ENCODE measurements around the gene ZNF512B.
A peak's percentile ranks its signal among the peaks of the same experiment; 100 is the strongest.
"Not testable (repeated sequence)": the region's sequence is repeated elsewhere in the genome, so short reads cannot be mapped to it uniquely, and the experiment has no call there.

ZNF512B gene

DNA sequence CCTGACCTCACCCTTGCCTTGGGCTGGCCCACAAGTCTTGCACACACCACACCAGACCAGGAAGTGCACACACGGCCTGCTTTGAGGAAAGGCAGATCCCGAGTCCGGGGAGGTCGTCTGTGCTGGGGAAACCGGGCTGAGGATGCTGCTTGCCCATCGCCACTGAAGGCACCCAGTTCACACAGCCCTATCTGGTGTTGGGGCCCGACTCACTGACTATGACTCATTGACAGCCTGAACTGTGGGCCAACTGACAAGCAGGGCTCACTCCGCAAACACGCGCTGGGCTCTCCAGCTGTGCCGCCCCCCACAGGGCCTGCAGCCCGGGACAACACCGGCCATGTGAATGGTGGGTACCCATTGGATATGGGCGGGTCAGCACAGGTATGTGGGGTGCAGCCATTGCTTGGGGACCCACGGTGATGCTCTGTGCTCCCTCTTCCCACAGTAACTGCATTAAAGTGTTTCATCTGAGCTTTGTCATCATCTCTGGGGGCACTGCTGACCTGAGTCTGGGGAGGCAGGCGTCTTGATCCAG, 8.1 kb upstream of the ZNF512B start:
- DNase-seq (ENCODE audit: low read depth in 2 of 2): peak; percentile 57 to 72

GRCh38 chr20:63976980-63977738, 7.4 kb upstream of the ZNF512B start:
- DNase-seq (ENCODE audit: low read depth in 2 of 2): no peak

- not testable (repeated sequence) for DNase-seq (ENCODE audit: low read depth in 2 of 2)
These were observed 6.8 kb upstream of the ZNF512B start for GRCh38 chr20:63976511-63976910.

DNA sequence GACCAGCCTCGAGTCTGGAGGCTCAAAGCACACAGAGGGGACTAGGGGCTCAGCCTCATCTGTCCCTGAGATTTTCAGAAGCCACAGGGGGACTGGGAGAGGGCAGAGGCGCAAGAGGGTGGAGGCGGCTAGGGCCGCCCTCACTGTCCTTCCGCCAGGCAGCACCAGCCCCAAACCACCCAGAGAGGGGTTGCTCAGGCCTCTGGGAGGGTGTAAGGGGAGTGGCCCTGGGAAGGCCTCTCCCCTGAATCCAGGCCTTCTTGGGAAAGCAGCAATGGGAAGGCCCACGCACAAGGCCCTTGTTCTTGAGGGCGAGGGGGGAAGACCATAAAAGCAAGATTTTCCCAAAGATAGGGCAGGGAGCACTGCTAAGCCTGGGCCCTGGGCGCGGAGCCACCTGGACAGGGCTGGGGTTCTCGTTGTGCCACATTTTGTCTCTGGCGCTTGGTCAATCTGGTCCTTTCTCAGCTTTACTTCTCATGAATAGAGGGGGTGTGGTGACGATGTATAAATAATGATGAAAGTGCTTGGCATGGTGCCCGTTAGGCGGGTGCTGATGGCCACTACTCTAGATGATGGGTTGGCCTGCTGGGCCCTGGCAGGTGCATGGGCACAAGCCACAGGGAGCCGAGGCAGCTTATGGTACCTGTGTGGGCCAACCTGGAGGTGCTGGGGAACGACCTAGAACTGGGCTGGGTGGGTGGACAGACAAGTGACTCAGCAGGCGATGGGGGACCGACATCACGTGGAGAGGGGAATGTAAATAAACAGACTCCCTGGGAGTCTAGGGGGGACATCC, 4.9 kb upstream of the ZNF512B start:
- DNase-seq (ENCODE audit: low read depth in 2 of 2): no peak

- DNase-seq (ENCODE audit: low read depth in 2 of 2): peak; percentile 53 to 62
These were observed 4.1 kb upstream of the ZNF512B start for GRCh38 chr20:63973636-63974401.

- no peak for DNase-seq (ENCODE audit: low read depth in 2 of 2)
These were observed 3.4 kb upstream of the ZNF512B start for GRCh38 chr20:63973160-63973479.

DNA sequence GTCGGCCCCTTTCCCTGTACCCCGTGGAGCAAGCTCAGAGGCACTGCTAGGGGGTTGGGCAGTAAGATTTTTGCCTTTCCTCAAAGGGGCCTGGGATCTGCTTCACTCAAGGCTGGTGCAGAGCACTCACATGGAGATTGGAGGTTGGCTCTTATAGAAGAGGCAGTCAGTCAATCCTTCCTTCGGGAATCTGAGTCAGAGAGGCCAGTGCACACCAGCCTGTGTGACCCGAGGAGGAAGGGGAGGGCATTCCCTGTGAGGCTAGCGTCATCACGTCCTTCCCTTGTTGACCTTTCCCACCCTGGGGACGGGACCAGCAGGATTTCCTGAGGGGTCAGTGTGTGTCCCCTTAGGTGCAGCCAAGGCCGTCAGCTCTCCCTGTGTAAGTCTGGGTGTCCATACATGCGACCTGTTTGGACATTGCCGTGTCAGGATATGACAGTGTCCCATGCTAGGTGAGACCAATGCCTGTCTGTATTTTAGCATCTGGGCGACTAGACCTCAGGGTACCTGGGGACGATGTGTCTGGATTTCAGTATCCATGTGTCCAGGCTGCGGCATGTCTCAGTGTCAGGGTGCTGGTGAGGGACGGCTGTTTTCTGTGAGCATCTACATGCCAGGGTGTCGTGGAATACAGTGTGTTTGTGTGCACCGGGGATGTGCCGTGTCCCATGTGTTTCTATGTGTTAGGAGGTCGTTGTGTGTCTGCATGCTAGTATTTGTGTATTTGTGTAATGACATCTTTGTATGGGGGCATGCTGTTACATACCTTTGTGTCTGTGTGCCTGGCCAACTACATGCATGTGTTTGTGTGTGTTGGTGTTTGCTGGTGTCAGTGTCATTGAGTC, 2.8 kb upstream of the ZNF512B start:
- no peak for DNase-seq (ENCODE audit: low read depth in 2 of 2)

DNA sequence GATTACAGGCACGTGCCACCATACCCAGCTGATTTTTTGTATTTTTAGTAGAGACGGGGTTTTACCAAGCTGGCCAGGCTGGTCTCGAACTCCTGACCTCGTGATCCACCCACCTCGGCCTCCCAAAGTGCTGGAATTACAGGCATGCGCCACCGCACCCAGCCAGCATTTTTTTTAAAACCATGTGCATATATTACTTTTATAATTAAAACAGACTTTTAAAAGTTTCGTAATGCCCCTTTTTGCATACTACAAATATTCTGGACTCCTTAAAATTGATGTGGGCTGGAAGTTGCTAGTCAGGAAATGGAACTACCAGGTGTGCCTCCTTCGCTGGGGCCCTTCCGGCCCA, 2.2 kb upstream of the ZNF512B start:
- not testable (repeated sequence) for DNase-seq (ENCODE audit: low read depth in 2 of 2)

DNA sequence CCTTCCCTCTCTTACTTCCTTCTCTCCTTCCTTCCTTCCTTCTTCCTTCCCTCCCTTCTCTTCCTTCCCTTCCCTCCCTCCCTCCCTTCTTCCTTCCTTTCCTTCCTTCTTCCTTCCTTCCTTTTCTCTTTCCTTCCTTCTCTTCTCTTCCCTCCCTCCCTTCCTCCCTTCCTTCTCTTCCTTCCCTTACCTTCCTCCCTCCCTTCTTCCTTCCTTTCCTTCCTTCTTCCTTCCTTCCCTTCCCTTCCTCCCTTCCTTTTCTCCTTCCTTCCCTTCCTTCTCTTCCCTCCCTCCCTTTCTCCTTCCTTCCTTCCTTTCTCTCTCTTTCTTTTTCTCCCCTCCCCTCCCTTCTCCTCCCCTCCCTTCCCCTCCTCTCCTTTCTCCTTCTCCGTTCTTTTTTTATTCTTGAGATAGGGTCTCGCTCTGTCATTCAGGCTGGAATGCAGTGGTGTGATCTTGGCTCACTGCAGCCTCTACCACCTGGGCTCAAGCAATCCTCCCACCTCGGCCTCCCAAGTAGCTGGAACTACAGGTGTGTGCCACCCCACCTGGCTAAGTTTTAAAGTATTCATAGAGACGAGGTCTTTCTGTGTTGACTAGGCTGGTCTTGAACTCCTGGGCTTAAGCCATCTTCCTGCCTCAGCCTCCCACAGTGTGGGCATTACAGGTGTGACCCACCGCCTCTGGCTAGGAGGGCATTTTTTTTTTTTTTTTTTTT, 1.1 kb upstream of the ZNF512B start:
- no peak for DNase-seq (ENCODE audit: low read depth in 2 of 2)

GRCh38 chr20:63968928-63969760, 586 bp downstream of the ZNF512B start:
- DNase-seq (ENCODE audit: low read depth in 2 of 2): no peak

- no peak for DNase-seq (ENCODE audit: low read depth in 2 of 2)
These were observed 1.4 kb downstream of the ZNF512B start for GRCh38 chr20:63968136-63968927.

- DNase-seq (ENCODE audit: low read depth in 2 of 2): no peak
These were observed 2.2 kb downstream of the ZNF512B start for GRCh38 chr20:63967330-63968135.

DNA sequence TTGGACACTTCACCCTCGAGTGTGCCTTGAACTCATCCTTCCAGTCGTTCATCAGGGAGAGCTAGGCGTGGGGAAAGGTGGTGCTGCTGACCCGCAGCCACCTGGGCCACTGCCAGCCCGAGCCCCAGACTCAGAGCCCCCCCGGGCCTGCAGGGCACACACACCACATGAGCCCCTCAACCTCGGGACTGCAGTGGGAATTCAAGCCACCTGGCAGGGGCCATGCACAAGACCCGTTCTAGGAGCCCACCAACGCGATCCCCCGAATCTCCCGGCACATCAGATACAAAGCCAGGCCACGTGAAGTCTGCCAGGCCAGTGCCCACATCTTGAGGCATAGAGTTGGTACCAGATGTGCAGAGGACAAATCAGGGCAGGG, 2.8 kb downstream of the ZNF512B start:
- DNase-seq (ENCODE audit: low read depth in 2 of 2): no peak

- no peak for DNase-seq (ENCODE audit: low read depth in 2 of 2)
These were observed 3.4 kb downstream of the ZNF512B start for GRCh38 chr20:63966172-63966943.

GRCh38 chr20:63964412-63964811, 5.3 kb downstream of the ZNF512B start:
- DNase-seq (ENCODE audit: low read depth in 2 of 2): no peak

DNA sequence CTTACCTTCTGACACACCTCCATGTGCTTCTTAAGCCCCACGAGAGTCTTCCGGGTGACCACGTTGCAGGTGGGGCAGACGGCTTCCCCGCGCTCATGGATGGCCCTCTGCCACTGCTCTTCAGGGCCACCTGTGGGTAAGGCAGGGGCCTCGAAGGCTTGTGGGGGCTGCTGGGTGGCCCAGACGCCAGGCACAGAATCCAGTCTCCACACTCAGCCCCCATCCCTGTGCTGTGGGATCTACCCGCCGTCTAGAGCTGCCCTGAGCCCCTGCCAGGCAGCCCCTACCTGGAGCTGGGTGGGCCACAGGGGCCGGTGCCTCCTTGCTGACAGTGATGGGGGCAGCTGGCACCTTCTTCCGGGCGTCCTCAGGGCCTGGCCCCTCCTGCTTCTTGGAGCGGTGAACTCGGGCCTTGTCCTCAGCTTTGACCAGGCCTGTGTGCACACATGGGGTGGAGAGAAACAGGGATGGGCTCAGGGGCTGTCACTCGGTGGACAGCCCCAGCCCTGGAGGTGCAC, 5.9 kb downstream of the ZNF512B start:
- DNase-seq (ENCODE audit: low read depth in 2 of 2): no peak

DNA sequence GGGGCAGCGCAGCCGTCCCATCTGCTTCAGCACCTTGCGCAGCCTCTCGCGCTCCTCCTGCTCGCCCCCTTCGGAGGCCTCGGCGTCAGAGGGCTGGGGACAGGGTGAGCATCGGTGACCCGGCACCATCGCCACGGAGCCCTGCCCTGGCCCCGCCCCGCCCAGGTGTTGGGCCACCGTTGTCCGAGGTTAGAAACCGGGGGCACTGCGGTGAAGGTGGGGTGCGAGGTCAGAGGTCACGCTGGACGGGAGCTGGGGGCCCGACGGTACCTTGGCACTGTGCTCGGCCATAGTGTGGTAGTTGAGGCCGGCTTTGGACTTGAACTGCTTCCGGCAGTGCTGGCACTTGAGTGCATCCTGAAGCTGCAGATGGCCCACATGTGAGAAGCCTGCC, 6.4 kb downstream of the ZNF512B start:
- no peak for DNase-seq (ENCODE audit: low read depth in 2 of 2)

Measured in stimulated activated CD8-positive, alpha-beta memory T cell treated with anti-CD3 and anti-CD28 coated beads, Interleukin-15, amount 100 ng/mL, for 48 hours (primary cell).